Kidney epithelial cell (primary cell): ENCODE measurements around the gene RFC4. TPM values are rescaled to one million over a fixed set of nuclear protein-coding genes. Genes with fewer than 3 reads are reported as not detected.

ENCODE experiments used
- DNase-seq: peaks from one replicate; pipeline ENCODE4 v3.0.0-alpha.2; 2010; ENCODE audit warnings: low read depth
- H3K27me3 ChIP-seq: 2 replicates; pipeline ENCODE4 v1.6.0; 2011; ENCODE audit warnings: low read length; ENCODE audit not compliant: control insufficient read depth, insufficient read depth
- H3K36me3 ChIP-seq: 2 replicates; pipeline ENCODE4 v1.5.1; 2011; ENCODE audit warnings: low read length; ENCODE audit not compliant: control insufficient read depth, insufficient read depth
- H3K4me3 ChIP-seq: 2 replicates; pipeline ENCODE4 v1.5.1; 2011; ENCODE audit warnings: low read depth, mild to moderate bottlenecking, control low read depth, low read length
- CTCF ChIP-seq: IDR thresholded peaks from 2 replicates; pipeline ENCODE4 v1.5.1; 2011; ENCODE audit warnings: mild to moderate bottlenecking, moderate library complexity, low read length, control low read depth, inconsistent platforms; ENCODE audit not compliant: insufficient read depth, poor library complexity, severe bottlenecking
- total RNA-seq: library from RNA; depleted of rRNA; stranded (reverse); fragments of >200 nt; gene quantifications from 2 replicates; pipeline ENCODE4 v1.2.3, GENCODE V29; 2015

RFC4 gene
- total RNA-seq, 1 donor from 2014 or later, result 35.0 TPM

- no peak for TF ChIP-seq CTCF
- peak; percentile 87 for DNase-seq
- Histone ChIP-seq H3K36me3 (no peaks in the 10 kb centered on the region), H3K4me3 (no peak overlapping the region), H3K27me3 (peaks cover 3% of the 10 kb centered on the region)
These were observed 33.8 kb upstream of the RFC4 start for GRCh38 chr3:186839874-186840641.

GRCh38 chr3:186832276-186832675 is 26.0 kb upstream of the RFC4 start:
- DNase-seq, result no peak
- peaks cover 23% of the 10 kb centered on the region for H3K27me3 ChIP-seq
- no peak for TF ChIP-seq CTCF

GRCh38 chr3:186831798-186832197 is 25.5 kb upstream of the RFC4 start:
- peaks cover 23% of the 10 kb centered on the region for H3K27me3 ChIP-seq
- TF ChIP-seq CTCF, result no peak

More at GRCh38 chr3:186832276-186832675, 26.0 kb upstream of the RFC4 start:
- Histone ChIP-seq H3K4me3 (no peak overlapping the region), H3K36me3 (no peaks in the 10 kb centered on the region)

GRCh38 chr3:186828340-186828739 is 22.1 kb upstream of the RFC4 start:
- H3K27me3 ChIP-seq, result peaks cover 24% of the 10 kb centered on the region
- no peaks in the 10 kb centered on the region for H3K36me3 ChIP-seq
- TF ChIP-seq CTCF, result no peak
- H3K4me3 ChIP-seq, result no peak overlapping the region
- DNase-seq, result no peak

More at GRCh38 chr3:186831798-186832197, 25.5 kb upstream of the RFC4 start:
- Histone ChIP-seq H3K4me3 (no peak overlapping the region), H3K36me3 (no peaks in the 10 kb centered on the region)
- DNase-seq, result no peak

GRCh38 chr3:186826976-186827857 is 20.9 kb upstream of the RFC4 start:
- Histone ChIP-seq H3K36me3 (no peaks in the 10 kb centered on the region), H3K27me3 (peaks cover 24% of the 10 kb centered on the region), H3K4me3 (peak overlapping the region; percentile 50)
- TF ChIP-seq CTCF, result no peak
- DNase-seq, result no peak
